Cardiac muscle cell (in vitro differentiated cells and primary cell): Measurements from ENCODE around the gene S1PR3. TPM values are rescaled to one million over a fixed set of nuclear protein-coding genes. Genes with fewer than 3 reads are reported as not detected.
A peak's percentile ranks its signal among the peaks of the same experiment; 100 is the strongest.

Experiments used
- DNase-seq, 2 donors: peaks; one replicate each; pipeline versions ENCODE4 v3.0.0 to v3.0.0-alpha.2; 2010 to 2017; ENCODE audit warnings: low read depth in 1 of 2, low spot score in 1 of 2
- H3K27ac ChIP-seq: fragments of 200-600 bp; sonication (generic); 2 replicates; pipeline ENCODE4 v1.5.1; 2016
- H3K27me3 ChIP-seq: fragments of 200-600 bp; sonication (generic); 2 replicates; pipeline ENCODE4 v1.6.0; 2016; ENCODE audit warnings: control low read depth
- H3K36me3 ChIP-seq: fragments of 200-600 bp; sonication (generic); 2 replicates; pipeline ENCODE4 v1.5.1; 2016; ENCODE audit warnings: control low read depth
- H3K4me1 ChIP-seq: fragments of 200-600 bp; sonication (generic); 2 replicates; pipeline ENCODE4 v1.8.1; 2017; ENCODE audit warnings: low read depth, mild to moderate bottlenecking, mixed run types
- H3K4me3 ChIP-seq: fragments of 200-600 bp; sonication (generic); 2 replicates; pipeline ENCODE4 v1.5.1; 2016; ENCODE audit warnings: mild to moderate bottlenecking
- H3K9me3 ChIP-seq: fragments of 200-600 bp; sonication (generic); 2 replicates; pipeline ENCODE4 v1.5.1; 2017; ENCODE audit warnings: low read depth, mild to moderate bottlenecking, control low read depth
- polyA plus RNA-seq: library from polyadenylated mRNA; unstranded; fragments of >200 nt; fragmentation: Nextera tagmentation; extraction: Ambion mirVana; gene quantifications from 2 replicates; pipeline ENCODE4 v1.2.1, GENCODE V29; 2016
- total RNA-seq: library from RNA; depleted of rRNA; stranded (reverse); fragments of >200 nt; gene quantifications from 2 replicates; pipeline ENCODE4 v1.2.3, GENCODE V29; 2016
- TF ChIP-seq, protein P1 (sequence below): IDR thresholded peaks from 2 replicates; pipeline ENCODE4 v1.5.1; 2012; ENCODE audit warnings: low read depth, mild to moderate bottlenecking, low read length

S1PR3 gene
- total and polyA plus RNA-seq, 2 experiments from 2014 or later: 10.9 to 11.3 TPM

DNA sequence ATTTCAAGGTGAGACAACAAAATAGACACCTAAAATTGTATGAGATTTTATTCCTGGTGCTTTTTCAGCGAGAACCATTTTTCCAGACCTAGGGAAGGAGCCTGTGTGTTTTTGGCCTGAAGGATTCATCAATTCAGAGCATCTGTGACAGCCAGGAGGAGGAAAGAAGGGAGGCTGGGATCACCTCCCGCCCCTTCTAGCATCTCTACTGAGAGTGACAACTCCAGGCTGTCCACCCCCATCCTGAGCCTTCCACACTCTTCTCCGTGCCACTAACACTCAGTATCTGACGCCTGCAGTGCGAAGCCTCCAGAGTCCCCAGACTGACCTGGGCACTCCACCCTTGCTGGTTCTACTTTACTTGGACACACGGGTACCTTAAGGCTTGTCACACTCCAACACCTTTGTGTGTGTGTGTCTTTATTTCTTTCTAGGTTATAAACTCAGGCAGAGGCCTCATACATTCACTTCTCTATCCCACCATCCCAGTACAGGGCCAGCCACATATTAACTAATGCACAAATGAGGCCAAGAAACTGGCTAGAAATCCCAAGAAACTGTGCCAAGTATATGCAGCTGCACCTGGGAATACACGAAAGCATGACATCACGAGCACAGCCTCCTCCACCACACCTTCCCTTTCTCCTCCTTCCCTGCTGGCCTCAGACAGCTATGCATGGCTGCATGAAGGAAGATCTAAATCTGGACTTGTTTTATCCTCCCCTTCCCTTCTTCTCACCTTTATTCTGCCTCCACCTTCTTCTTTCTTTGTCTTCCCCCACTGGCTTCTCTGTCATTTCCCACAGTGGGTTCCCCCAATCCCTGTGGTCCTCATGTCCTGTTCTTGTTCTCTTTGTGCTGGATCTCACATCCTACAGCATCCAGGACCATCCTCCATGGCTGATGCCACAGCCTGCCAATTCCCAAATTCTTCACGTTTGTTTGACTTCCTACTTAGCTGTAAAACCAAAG lies 16.0 kb downstream of the S1PR3 start:
- no peaks in the 10 kb centered on the region for H3K4me1 ChIP-seq
- no peaks in the 10 kb centered on the region for H3K36me3 ChIP-seq
- no peak for DNase-seq
- H3K4me3 ChIP-seq: no peak overlapping the region
- TF ChIP-seq, protein P1, sequence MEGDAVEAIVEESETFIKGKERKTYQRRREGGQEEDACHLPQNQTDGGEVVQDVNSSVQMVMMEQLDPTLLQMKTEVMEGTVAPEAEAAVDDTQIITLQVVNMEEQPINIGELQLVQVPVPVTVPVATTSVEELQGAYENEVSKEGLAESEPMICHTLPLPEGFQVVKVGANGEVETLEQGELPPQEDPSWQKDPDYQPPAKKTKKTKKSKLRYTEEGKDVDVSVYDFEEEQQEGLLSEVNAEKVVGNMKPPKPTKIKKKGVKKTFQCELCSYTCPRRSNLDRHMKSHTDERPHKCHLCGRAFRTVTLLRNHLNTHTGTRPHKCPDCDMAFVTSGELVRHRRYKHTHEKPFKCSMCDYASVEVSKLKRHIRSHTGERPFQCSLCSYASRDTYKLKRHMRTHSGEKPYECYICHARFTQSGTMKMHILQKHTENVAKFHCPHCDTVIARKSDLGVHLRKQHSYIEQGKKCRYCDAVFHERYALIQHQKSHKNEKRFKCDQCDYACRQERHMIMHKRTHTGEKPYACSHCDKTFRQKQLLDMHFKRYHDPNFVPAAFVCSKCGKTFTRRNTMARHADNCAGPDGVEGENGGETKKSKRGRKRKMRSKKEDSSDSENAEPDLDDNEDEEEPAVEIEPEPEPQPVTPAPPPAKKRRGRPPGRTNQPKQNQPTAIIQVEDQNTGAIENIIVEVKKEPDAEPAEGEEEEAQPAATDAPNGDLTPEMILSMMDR: no peak
- no peak overlapping the region for H3K27ac ChIP-seq
- H3K9me3 ChIP-seq: no peaks in the 10 kb centered on the region
- H3K27me3 ChIP-seq: no peaks in the 10 kb centered on the region

GRCh38 chr9:89008055-89008743 lies 16.9 kb downstream of the S1PR3 start:
- Histone ChIP-seq H3K9me3 (no peaks in the 10 kb centered on the region), H3K27ac (no peak overlapping the region), H3K27me3 (no peaks in the 10 kb centered on the region), H3K4me3 (no peak overlapping the region), H3K4me1 (peaks cover 7% of the 10 kb centered on the region), H3K36me3 (no peaks in the 10 kb centered on the region)
- TF ChIP-seq, protein P1: no peak
- no peak for DNase-seq

GRCh38 chr9:89008744-89009545 lies 17.7 kb downstream of the S1PR3 start:
- no peaks in the 10 kb centered on the region for H3K9me3 ChIP-seq
- no peak for DNase-seq
- H3K4me3 ChIP-seq: no peak overlapping the region
- no peaks in the 10 kb centered on the region for H3K27me3 ChIP-seq
- H3K27ac ChIP-seq: no peak overlapping the region
- H3K4me1 ChIP-seq: peaks cover 15% of the 10 kb centered on the region
- H3K36me3 ChIP-seq: no peaks in the 10 kb centered on the region
- TF ChIP-seq, protein P1: peak; percentile 35

DNA sequence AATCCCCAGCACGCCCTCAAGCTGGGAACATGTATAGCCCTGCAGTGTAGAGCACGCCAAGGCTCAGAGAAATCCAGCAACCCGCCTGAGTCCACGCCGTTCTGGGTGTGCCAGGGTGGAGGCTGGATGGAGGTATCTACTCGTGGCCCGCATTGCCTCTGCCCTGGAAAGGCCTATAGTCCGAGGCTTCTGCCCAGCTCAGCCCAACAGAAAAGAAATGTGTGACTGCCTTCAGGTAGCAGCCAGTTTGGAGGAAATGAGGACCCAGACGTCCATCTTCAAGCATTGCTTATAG lies 18.2 kb downstream of the S1PR3 start:
- no peaks in the 10 kb centered on the region for H3K27me3 ChIP-seq
- TF ChIP-seq, protein P1: no peak

DNA sequence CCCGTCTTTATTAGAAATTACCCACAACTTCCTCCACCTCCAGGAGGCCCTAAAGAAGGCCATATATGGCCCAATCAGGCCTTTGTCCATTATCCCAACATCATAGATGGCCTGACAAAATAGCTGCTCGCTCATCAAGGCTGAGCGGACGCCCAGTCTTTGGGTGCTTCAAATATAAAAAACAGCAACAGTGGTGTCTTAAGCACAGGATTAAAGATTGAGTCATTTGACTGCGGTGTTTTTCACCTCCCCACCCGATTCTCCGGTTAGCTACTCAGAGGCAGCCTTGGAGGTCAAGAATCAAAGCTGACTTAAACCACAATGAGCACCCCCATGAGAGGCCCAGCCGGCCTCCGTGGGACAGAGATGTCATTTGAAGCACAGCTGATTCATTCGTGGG lies 18.8 kb downstream of the S1PR3 start:
- no peaks in the 10 kb centered on the region for H3K9me3 ChIP-seq
- no peak overlapping the region for H3K27ac ChIP-seq
- no peaks in the 10 kb centered on the region for H3K27me3 ChIP-seq
- no peak for DNase-seq
- TF ChIP-seq, protein P1: no peak
- H3K36me3 ChIP-seq: no peaks in the 10 kb centered on the region
- no peak overlapping the region for H3K4me3 ChIP-seq
- peaks cover 22% of the 10 kb centered on the region for H3K4me1 ChIP-seq

More for the DNA sequence above, 18.2 kb downstream of the S1PR3 start:
- peaks cover 20% of the 10 kb centered on the region for H3K4me1 ChIP-seq
- no peak overlapping the region for H3K4me3 ChIP-seq
- H3K9me3 ChIP-seq: no peaks in the 10 kb centered on the region
- H3K27ac ChIP-seq: no peak overlapping the region
- no peak for DNase-seq
- H3K36me3 ChIP-seq: no peaks in the 10 kb centered on the region
